IMR-90 (cell line): ENCODE data around the gene UBE2V1. TPM values are rescaled to one million over a fixed set of nuclear protein-coding genes. Genes with fewer than 3 reads are reported as not detected.

Experiments used
- ATAC-seq: fragments of 200-7000 bp; cut with Tn5 transposase; 2 replicates; pipeline ENCODE4 v1.9.1; 2020; ENCODE audit warnings: low read depth, mild to moderate bottlenecking, moderate library complexity
- BruUV-seq: library from RNA; stranded (reverse); fragments of 400-500 nt; replicated peaks from 2 replicates; lab custom pipeline; 2021; lab: Mats Ljungman, UMichigan
- CTCF ChIA-PET: fragments of 300-600 bp; formaldehyde crosslinking; extraction: SDS; loops from one replicate; lab custom pipeline; 2021; ENCODE audit warnings: antibody characterized with exemption; lab: Yijun Ruan, JAX
- POLR2A ChIA-PET: fragments of 300-600 bp; sonication (Branson Sonifier 250); formaldehyde crosslinking; loops from one replicate; lab custom pipeline; 2022; ENCODE audit warnings: antibody characterized with exemption; ENCODE audit not compliant: unreplicated experiment; lab: Charles Lee
- DNase-seq: peaks from one replicate; pipeline ENCODE4 v3.0.0; 2013
- H2AFZ ChIP-seq: replicated peaks from 2 replicates; pipeline ENCODE3; 2013; ENCODE audit warnings: low read length, mild to moderate bottlenecking; ENCODE audit not compliant: poor library complexity
- H2AK5ac ChIP-seq: 2 replicates; pipeline ENCODE4 v1.6.1; 2013; ENCODE audit warnings: low read depth, low read length, inconsistent platforms
- H2AK9ac ChIP-seq: replicated peaks from 2 replicates; pipeline ENCODE3; 2013; ENCODE audit warnings: mild to moderate bottlenecking, low read depth, low read length, moderate library complexity; ENCODE audit not compliant: poor library complexity
- H2BK120ac ChIP-seq: 2 replicates; pipeline ENCODE4 v1.6.1; 2013; ENCODE audit warnings: low read depth, low read length, inconsistent platforms
- H2BK15ac ChIP-seq: 3 replicates; pipeline ENCODE4 v1.6.1; 2013; ENCODE audit warnings: low read depth, low read length, inconsistent platforms
- H2BK20ac ChIP-seq: 2 replicates; pipeline ENCODE4 v1.6.1; 2013; ENCODE audit warnings: low read depth, mild to moderate bottlenecking, inconsistent platforms, low read length, moderate library complexity
- H2BK5ac ChIP-seq: 2 replicates; pipeline ENCODE4 v1.6.1; 2013; ENCODE audit warnings: mild to moderate bottlenecking, low read depth, low read length, inconsistent platforms; ENCODE audit not compliant: poor library complexity, severe bottlenecking
- H3K14ac ChIP-seq: replicated peaks from 2 replicates; pipeline ENCODE4 v1.6.1; 2013; ENCODE audit warnings: low read depth, low read length, inconsistent platforms
- H3K18ac ChIP-seq: 2 replicates; pipeline ENCODE4 v1.6.1; 2013; ENCODE audit warnings: low read depth, low read length, control low read depth
- H3K23ac ChIP-seq: 2 replicates; pipeline ENCODE4 v1.6.1; 2013; ENCODE audit warnings: low read depth, low read length, inconsistent platforms
- H3K27ac ChIP-seq: 2 replicates; pipeline ENCODE4 v1.5.1; 2013; ENCODE audit warnings: mild to moderate bottlenecking, control low read depth, low read length; ENCODE audit not compliant: insufficient read depth
- H3K27me3 ChIP-seq: 2 replicates; pipeline ENCODE4 v1.6.1; 2013; ENCODE audit warnings: low read length; ENCODE audit not compliant: control insufficient read depth, insufficient read depth
- H3K36me3 ChIP-seq: 2 replicates; pipeline ENCODE4 v1.6.1; 2013; ENCODE audit warnings: low read length, mixed read lengths; ENCODE audit not compliant: control insufficient read depth, insufficient read depth
- H3K4ac ChIP-seq: 2 replicates; pipeline ENCODE4 v1.6.1; 2013; ENCODE audit warnings: low read depth, low read length, inconsistent platforms
- H3K4me1 ChIP-seq: 2 replicates; pipeline ENCODE4 v1.6.1; 2013; ENCODE audit warnings: low read length, mixed read lengths; ENCODE audit not compliant: control insufficient read depth, insufficient read depth
- H3K4me2 ChIP-seq: 2 replicates; pipeline ENCODE4 v1.6.1; 2013; ENCODE audit warnings: low read depth, mild to moderate bottlenecking, control low read depth, low read length, moderate library complexity
- H3K4me3 ChIP-seq: 2 replicates; pipeline ENCODE4 v1.5.1; 2013; ENCODE audit warnings: low read depth, mild to moderate bottlenecking, control low read depth, low read length, moderate library complexity; ENCODE audit not compliant: insufficient read depth
- H3K56ac ChIP-seq: 2 replicates; pipeline ENCODE4 v1.6.1; 2013; ENCODE audit warnings: low read length, inconsistent platforms; ENCODE audit not compliant: insufficient read depth; ENCODE audit errors: extremely low read depth
- H3K79me1 ChIP-seq, 2 experiments: 2 replicates each; pipeline ENCODE4 v1.6.1; 2013; ENCODE audit warnings: low read length in 2 of 2, inconsistent platforms in 1 of 2, low read depth in 1 of 2
- H3K9ac ChIP-seq: 2 replicates; pipeline ENCODE4 v1.6.1; 2013; ENCODE audit warnings: low read depth, low read length, control low read depth
- H3K9me1 ChIP-seq: 2 replicates; pipeline ENCODE4 v1.6.1; 2013; ENCODE audit warnings: low read length, inconsistent platforms; ENCODE audit not compliant: insufficient read depth
- H3K9me3 ChIP-seq: 2 replicates; pipeline ENCODE4 v1.6.1; 2013; ENCODE audit warnings: low read length; ENCODE audit not compliant: control insufficient read depth, insufficient read depth
- H4K20me1 ChIP-seq: 2 replicates; pipeline ENCODE4 v1.6.1; 2013; ENCODE audit warnings: low read length, inconsistent platforms; ENCODE audit not compliant: insufficient read depth
- H4K5ac ChIP-seq: 2 replicates; pipeline ENCODE4 v1.6.1; 2013; ENCODE audit warnings: mild to moderate bottlenecking, low read depth, low read length, control low read depth
- H4K8ac ChIP-seq, 2 experiments: 2 replicates each; pipeline ENCODE4 v1.6.1; 2013; ENCODE audit warnings: low read depth in 2 of 2, low read length in 2 of 2, control low read depth in 1 of 2, inconsistent platforms in 1 of 2
- H4K91ac ChIP-seq: 2 replicates; pipeline ENCODE4 v1.6.1; 2013; ENCODE audit warnings: low read depth, low read length, inconsistent platforms; ENCODE audit not compliant: insufficient read depth
- CEBPB ChIP-seq: IDR thresholded peaks from 2 replicates; pipeline ENCODE4 v1.6.1; 2012; ENCODE audit warnings: low read depth, low read length, improper control_type of control experiment
- CHD1 ChIP-seq: IDR thresholded peaks from 2 replicates; pipeline ENCODE4 v1.6.1; 2012; ENCODE audit warnings: low read depth, low read length, improper control_type of control experiment
- FOS ChIP-seq: fragments of 150-350 bp; IDR thresholded peaks from 2 replicates; pipeline ENCODE4 v1.6.1; 2016; ENCODE audit warnings: low read depth, low read length
- POLR2A ChIP-seq: IDR thresholded peaks from 2 replicates; pipeline ENCODE4 v1.6.1; 2012; ENCODE audit warnings: mild to moderate bottlenecking, low read depth, low read length
- RCOR1 ChIP-seq: IDR thresholded peaks from 2 replicates; pipeline ENCODE4 v1.6.1; 2012; ENCODE audit warnings: mild to moderate bottlenecking, low read length, improper control_type of control experiment; ENCODE audit not compliant: insufficient replicate concordance
- RFX5 ChIP-seq: IDR thresholded peaks from 2 replicates; pipeline ENCODE4 v1.8.0; 2012; ENCODE audit warnings: low read depth, mild to moderate bottlenecking, low read length, moderate library complexity
- whole genome bisulfite sequencing, 2 experiments: methylation state at CpG; one replicate each; pipeline versions ENCODE4 v1.1.5 to v1.1.7; 2013; ENCODE audit warnings: missing lambda C conversion rate in 2 of 2; ENCODE audit not compliant: insufficient read length in 1 of 2; ENCODE audit errors: extremely low coverage in 2 of 2; 5-methylcytosine and 5-hydroxymethylcytosine counted together
- dilution Hi-C: fragments of 300-500 bp; cut with HindIII; formaldehyde crosslinking; loops from one replicate; pipeline ENCODE4 v1.14.3; 2018; ENCODE audit warnings: low sequenced_read_pairs; ENCODE audit not compliant: unreplicated experiment
- in situ Hi-C: fragments of 300-500 bp; cut with MboI; formaldehyde crosslinking; loops from 3 replicates; pipeline ENCODE4 v1.14.3; 2019; ENCODE audit warnings: low sequenced_read_pairs, inconsistent platforms, mixed read lengths
- intact Hi-C: fragments of 100-400 bp; cut with micrococcal nuclease; formaldehyde crosslinking; loops from 2 replicates; pipeline ENCODE4 v1.10.0; 2022
- polyA plus RNA-seq, 3 experiments: library from polyadenylated mRNA; depleted of rRNA; stranded (reverse); fragments of >200 nt; gene quantifications; 2 replicates each; pipeline ENCODE4 v1.2.3, GENCODE V29; 2012; ENCODE audit warnings: low replicate concordance in 1 of 3
- total RNA-seq: library from RNA; depleted of rRNA; stranded (reverse); fragments of >200 nt; gene quantifications from 2 replicates; pipeline ENCODE4 v1.2.3, GENCODE V29; 2012
- TF ChIP-seq, protein P1 (sequence below): fragments of 150-350 bp; IDR thresholded peaks from 2 replicates; pipeline ENCODE4 v1.6.1; 2017; ENCODE audit warnings: mild to moderate bottlenecking, antibody characterized with exemption, low read length, low read depth

UBE2V1 gene
- total and polyA plus RNA-seq, 2 of the 4 experiments (the other 2 are of a cell fraction): 20.1 to 138 TPM

DNA sequence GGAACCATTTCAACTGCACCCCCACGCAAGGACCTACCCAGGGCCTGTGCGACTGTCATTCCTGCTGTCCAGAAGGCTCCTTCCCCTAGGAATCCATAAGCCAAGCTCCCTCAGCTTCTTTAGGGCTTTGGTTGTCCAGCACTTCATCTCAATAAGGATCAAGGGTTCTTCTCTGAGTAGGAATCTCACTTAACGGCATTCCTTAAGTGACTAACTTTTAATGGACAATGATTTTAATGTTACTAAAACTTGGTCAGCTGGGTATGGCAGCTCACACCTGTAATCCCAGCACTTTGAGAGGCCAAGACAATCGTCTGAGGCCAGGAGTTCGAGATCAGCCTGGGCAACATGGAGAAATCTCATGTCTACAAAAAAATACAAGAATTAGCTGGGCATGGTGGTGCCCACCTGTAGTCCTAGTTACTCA lies 13.4 kb downstream of the UBE2V1 start:
- Histone ChIP-seq H3K23ac (peak overlapping the region; percentile 76; the same call in 1 of the 2 replicates), H3K9ac (no peak overlapping the region), H3K36me3 (peaks cover 18% of the 10 kb centered on the region), H4K20me1 (peaks cover 85% of the 10 kb centered on the region), H2BK5ac (no peak overlapping the region), H3K79me1 (peaks cover 12 to 84% of the 10 kb centered on the region in 2 experiments), H2BK15ac (no peak overlapping the region), H3K56ac (no peak overlapping the region), H3K27ac (peak overlapping the region; percentile 46; the same call in 1 of the 2 replicates), H3K27me3 (no peaks in the 10 kb centered on the region), H3K9me3 (no peaks in the 10 kb centered on the region), H4K5ac (no peak overlapping the region), H4K8ac (no peak overlapping the region), H4K91ac (no peak overlapping the region), H3K9me1 (peaks cover 37% of the 10 kb centered on the region), H2BK120ac (no peak overlapping the region), H2AK5ac (no peak overlapping the region; the same call in 1 of the 2 replicates), H3K4me3 (no peak overlapping the region), H2BK20ac (no peak overlapping the region), H3K4me2 (no peak overlapping the region), H3K4me1 (peaks cover 29% of the 10 kb centered on the region), H3K14ac (peak overlapping the region; percentile 31; the same call in 1 of the 2 replicates), H2AK9ac (no peak overlapping the region), H3K4ac (no peak overlapping the region), H3K18ac (peak overlapping the region; percentile 35; the same call in 1 of the 2 replicates), H2AFZ (no peak overlapping the region)
- DNase-seq: no peak
- no peak for ATAC-seq
- in situ Hi-C loops: loop anchor here (25.0 kb wide), 1 partner anchor 487 kb away; no protein-coding TSS in a partner anchor
- 80% methylated on average over 1 of the region's 5 CpGs; no CpG with 5 or more reads in 1 of the 2 experiments for WGBS, 2 experiments
- ChIA-PET CTCF (no interaction called here), POLR2A (no interaction called here)
- intact Hi-C loops: no loop called here
- TF ChIP-seq RCOR1 (no peak), FOS (no peak), RFX5 (no peak), CEBPB (no peak), POLR2A (no peak), CHD1 (no peak)
- TF ChIP-seq, protein P1, sequence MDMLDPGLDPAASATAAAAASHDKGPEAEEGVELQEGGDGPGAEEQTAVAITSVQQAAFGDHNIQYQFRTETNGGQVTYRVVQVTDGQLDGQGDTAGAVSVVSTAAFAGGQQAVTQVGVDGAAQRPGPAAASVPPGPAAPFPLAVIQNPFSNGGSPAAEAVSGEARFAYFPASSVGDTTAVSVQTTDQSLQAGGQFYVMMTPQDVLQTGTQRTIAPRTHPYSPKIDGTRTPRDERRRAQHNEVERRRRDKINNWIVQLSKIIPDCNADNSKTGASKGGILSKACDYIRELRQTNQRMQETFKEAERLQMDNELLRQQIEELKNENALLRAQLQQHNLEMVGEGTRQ: no peak
- dilution Hi-C loops: no loop called here
- BruUV-seq: no TSS peak
